Measurements from ENCODE around the gene SEZ6L.

DNA sequence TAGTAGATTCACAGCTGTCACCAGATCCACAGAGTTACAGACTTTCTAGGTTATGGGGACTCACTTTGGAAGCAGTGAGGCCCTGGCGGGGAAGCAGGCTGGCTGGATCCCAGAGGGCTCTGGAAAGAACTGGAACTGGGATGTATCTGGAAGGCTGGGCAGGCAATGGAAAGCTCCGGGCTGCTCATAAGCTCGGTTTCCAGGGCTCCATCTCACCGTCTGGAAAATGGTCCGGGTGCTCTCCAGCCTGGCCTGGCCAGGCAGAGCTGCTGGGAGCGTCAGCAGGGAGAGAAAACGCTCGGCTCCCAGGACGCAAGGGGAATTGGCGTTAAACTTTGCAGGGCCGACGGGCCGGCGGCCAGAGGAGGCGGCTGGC, 335 bp upstream of the SEZ6L start:
- TF ChIP-seq, protein P1, sequence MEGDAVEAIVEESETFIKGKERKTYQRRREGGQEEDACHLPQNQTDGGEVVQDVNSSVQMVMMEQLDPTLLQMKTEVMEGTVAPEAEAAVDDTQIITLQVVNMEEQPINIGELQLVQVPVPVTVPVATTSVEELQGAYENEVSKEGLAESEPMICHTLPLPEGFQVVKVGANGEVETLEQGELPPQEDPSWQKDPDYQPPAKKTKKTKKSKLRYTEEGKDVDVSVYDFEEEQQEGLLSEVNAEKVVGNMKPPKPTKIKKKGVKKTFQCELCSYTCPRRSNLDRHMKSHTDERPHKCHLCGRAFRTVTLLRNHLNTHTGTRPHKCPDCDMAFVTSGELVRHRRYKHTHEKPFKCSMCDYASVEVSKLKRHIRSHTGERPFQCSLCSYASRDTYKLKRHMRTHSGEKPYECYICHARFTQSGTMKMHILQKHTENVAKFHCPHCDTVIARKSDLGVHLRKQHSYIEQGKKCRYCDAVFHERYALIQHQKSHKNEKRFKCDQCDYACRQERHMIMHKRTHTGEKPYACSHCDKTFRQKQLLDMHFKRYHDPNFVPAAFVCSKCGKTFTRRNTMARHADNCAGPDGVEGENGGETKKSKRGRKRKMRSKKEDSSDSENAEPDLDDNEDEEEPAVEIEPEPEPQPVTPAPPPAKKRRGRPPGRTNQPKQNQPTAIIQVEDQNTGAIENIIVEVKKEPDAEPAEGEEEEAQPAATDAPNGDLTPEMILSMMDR (IDR thresholded peaks at IDR 0.05): no peak
- no peak for TF ChIP-seq POLR2A (IDR thresholded peaks at IDR 0.05)

All from adrenal gland (tissue), 5 donors.